ENCODE data around the gene KANK2. TPM values are rescaled to one million over a fixed set of nuclear protein-coding genes. Genes with fewer than 3 reads are reported as not detected.
"Not testable (repeated sequence)": the region's sequence is repeated elsewhere in the genome, so short reads cannot be mapped to it uniquely, and the experiment has no call there.

The KANK2 gene
- total and polyA plus RNA-seq, 2 of the 4 experiments (the other 2 are of a cell fraction) = 104 to 176 TPM

- H2AK5ac ChIP-seq (ENCODE audit: low read depth, low read length); H4K91ac ChIP-seq (ENCODE audit: insufficient read depth, low read depth, low read length); intact Hi-C loops (cut with micrococcal nuclease); H3K23ac ChIP-seq (ENCODE audit: low read depth, low read length); H2BK120ac ChIP-seq (ENCODE audit: low read depth, low read length); H4K5ac ChIP-seq (ENCODE audit: low read depth, low read length); ATAC-seq (ENCODE audit: low read depth); DNase-seq; H3K27me3 ChIP-seq (ENCODE audit: control insufficient read depth, insufficient read depth, low read length); H3K9me1 ChIP-seq (ENCODE audit: insufficient read depth, low read length); H3K4me2 ChIP-seq (ENCODE audit: low read depth, low read length); in situ Hi-C loops (cut with MboI; ENCODE audit: low sequenced_read_pairs); H2BK5ac ChIP-seq (ENCODE audit: low read depth, low read length, poor library complexity, severe bottlenecking); H3K9me3 ChIP-seq (ENCODE audit: control insufficient read depth, insufficient read depth, low read length); H3K56ac ChIP-seq (ENCODE audit: extremely low read depth, insufficient read depth, low read length); BruUV-seq (replicated peaks); H3K4ac ChIP-seq (ENCODE audit: low read depth, low read length); H3K14ac ChIP-seq (replicated peaks; ENCODE audit: low read depth, low read length); H3K4me3 ChIP-seq (ENCODE audit: insufficient read depth, low read depth, low read length); H4K20me1 ChIP-seq (ENCODE audit: insufficient read depth, low read length); dilution Hi-C loops (cut with HindIII; ENCODE audit: low sequenced_read_pairs, unreplicated experiment); H4K8ac ChIP-seq (ENCODE audit: low read depth in 2 of 2, low read length in 2 of 2); H3K18ac ChIP-seq (ENCODE audit: low read depth, low read length); H3K9ac ChIP-seq (ENCODE audit: low read depth, low read length); POLR2A ChIA-PET (ENCODE audit: unreplicated experiment); H2BK20ac ChIP-seq (ENCODE audit: low read depth, low read length); H2AFZ ChIP-seq (replicated peaks; ENCODE audit: low read length, poor library complexity); H2BK15ac ChIP-seq (ENCODE audit: low read depth, low read length): not testable (repeated sequence)
- Histone ChIP-seq H3K79me1 (ENCODE audit: low read depth in 1 of 2, low read length in 2 of 2) (peaks cover under 1 to 18% of the 10 kb centered on the region in 2 experiments; a peak in 2 of 4 replicates), H3K4me1 (ENCODE audit: control insufficient read depth, insufficient read depth, low read length) (peaks cover 13% of the 10 kb centered on the region), H2AK9ac (replicated peaks; ENCODE audit: low read depth, low read length, poor library complexity) (peak overlapping the region; percentile 60), H3K27ac (ENCODE audit: insufficient read depth, low read length) (peak overlapping the region; percentile 23; the same call in 1 of the 2 replicates), H3K36me3 (ENCODE audit: control insufficient read depth, insufficient read depth, low read length) (peaks cover 11% of the 10 kb centered on the region)
- CTCF ChIA-PET = interaction anchor here (0.6 to 0.7 kb wide), 3 partner anchors 17 to 43 kb away, joined by 3 to 4 read pairs (median 3); no protein-coding TSS in a partner anchor
- no CpG with 5 or more reads among the region's 2 CpGs for WGBS, 2 experiments (ENCODE audit: extremely low coverage in 2 of 2, insufficient read length in 1 of 2)
Measured at GRCh38 chr19:11160440-11160768, 36.9 kb downstream of the KANK2 start.

Data from IMR-90 (cell line).